Bladder microvascular endothelial cell (primary cell): ENCODE results near the gene FOXI3. TPM values are rescaled to one million over a fixed set of nuclear protein-coding genes. Genes with fewer than 3 reads are reported as not detected.

ENCODE experiments used
- total RNA-seq: library from RNA; depleted of rRNA; stranded (reverse); fragments of >200 nt; gene quantifications from 2 replicates; pipeline ENCODE4 v1.2.3, GENCODE V29; 2014

FOXI3 gene
- not detected in 2 replicates for total RNA-seq

DNA sequence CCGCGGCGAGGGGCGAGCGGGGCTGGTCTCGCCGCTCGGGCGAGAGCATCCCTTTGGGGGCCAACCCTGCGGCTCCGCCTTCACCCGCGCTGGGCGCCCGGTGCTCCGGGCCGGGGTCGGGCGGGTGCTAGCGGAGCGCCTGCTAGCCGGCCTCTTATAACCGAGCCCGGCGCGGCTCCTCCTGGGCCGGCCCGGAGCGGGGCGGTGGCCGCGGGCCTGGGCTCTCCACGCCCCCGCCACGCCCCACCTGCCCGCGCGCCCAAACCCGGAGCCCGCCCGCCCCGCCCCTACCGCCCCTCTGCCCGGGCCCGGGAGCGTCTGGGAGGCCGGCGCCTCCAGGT lies at the start of gene FOXI3:
FOXI3 (minus strand) TSS at position 129 of the 341 bp plus-strand sequence. CDS start 158 bp downstream, outside the sequence.

Other genes starting within 250 kb of the FOXI3 start
- 18.5 and 38.7 TPM in 2 replicates for gene EIF2AK3, start 174.8 kb upstream of the FOXI3 start, total RNA-seq
- gene RPIA, start 239.0 kb upstream of the FOXI3 start, total RNA-seq = 21.0 and 22.7 TPM in 2 replicates